ENCODE results near the gene THUMPD3. TPM values are rescaled to one million over a fixed set of nuclear protein-coding genes. Genes with fewer than 3 reads are reported as not detected.
A peak's percentile ranks its signal among the peaks of the same experiment; 100 is the strongest.

THUMPD3 gene
- total and polyA plus RNA-seq, 4 donors = 16.9 to 26.2 (median 23.2) TPM

GRCh38 chr3:9414826-9415225 is 52.0 kb downstream of the THUMPD3 start:
- H3K27ac ChIP-seq (ENCODE audit: low read depth in 1 of 2, low read length in 2 of 2) = no peak overlapping the region
- H3K4me3 ChIP-seq (ENCODE audit: low read length in 2 of 2) = no peak overlapping the region
- H3K36me3 ChIP-seq (ENCODE audit: control insufficient read depth in 1 of 2, insufficient read depth in 2 of 2, low read length in 1 of 2) = no peaks in the 10 kb centered on the region
- DNase-seq = no peak
- no peak for ATAC-seq (ENCODE audit: low FRiP score)
- H3K27me3 ChIP-seq (ENCODE audit: control insufficient read depth in 1 of 2, insufficient read depth in 2 of 2, low read length in 1 of 2) = no peaks in the 10 kb centered on the region
- intact Hi-C loops (cut with DNase I) = no loop called here
- peaks cover 2 to 10% of the 10 kb centered on the region in 2 donors for H3K4me1 ChIP-seq (ENCODE audit: control insufficient read depth in 1 of 2, insufficient read depth in 2 of 2, low read length in 2 of 2)
- H3K9me3 ChIP-seq (ENCODE audit: control insufficient read depth, low read length) = no peaks in the 10 kb centered on the region

GRCh38 chr3:9415485-9416138 is 52.8 kb downstream of the THUMPD3 start:
- Histone ChIP-seq H3K27ac (ENCODE audit: low read depth in 1 of 2, low read length in 2 of 2) (no peak overlapping the region), H3K4me1 (ENCODE audit: control insufficient read depth in 1 of 2, insufficient read depth in 2 of 2, low read length in 2 of 2) (peaks cover 2 to 10% of the 10 kb centered on the region in 2 donors), H3K36me3 (ENCODE audit: control insufficient read depth in 1 of 2, insufficient read depth in 2 of 2, low read length in 1 of 2) (no peaks in the 10 kb centered on the region), H3K9me3 (ENCODE audit: control insufficient read depth, low read length) (no peaks in the 10 kb centered on the region), H3K4me3 (ENCODE audit: low read length in 2 of 2) (no peak overlapping the region), H3K27me3 (ENCODE audit: control insufficient read depth in 1 of 2, insufficient read depth in 2 of 2, low read length in 1 of 2) (no peaks in the 10 kb centered on the region)
- WGBS, 2 donors = 87 to 89% methylated on average over 6 of the region's 6 CpGs
- intact Hi-C loops (cut with DNase I) = no loop called here
- DNase-seq (no peak), ATAC-seq (ENCODE audit: low FRiP score) (no peak)

GRCh38 chr3:9416139-9416780 is 53.4 kb downstream of the THUMPD3 start:
- Histone ChIP-seq H3K9me3 (ENCODE audit: control insufficient read depth, low read length) (no peaks in the 10 kb centered on the region), H3K36me3 (ENCODE audit: control insufficient read depth in 1 of 2, insufficient read depth in 2 of 2, low read length in 1 of 2) (no peaks in the 10 kb centered on the region), H3K4me1 (ENCODE audit: control insufficient read depth in 1 of 2, insufficient read depth in 2 of 2, low read length in 2 of 2) (peaks cover 2 to 10% of the 10 kb centered on the region in 2 donors), H3K27ac (ENCODE audit: low read depth in 1 of 2, low read length in 2 of 2) (no peak overlapping the region), H3K4me3 (ENCODE audit: low read length in 2 of 2) (no peak overlapping the region), H3K27me3 (ENCODE audit: control insufficient read depth in 1 of 2, insufficient read depth in 2 of 2, low read length in 1 of 2) (no peaks in the 10 kb centered on the region)
- DNase-seq (no peak), ATAC-seq (ENCODE audit: low FRiP score) (no peak)
- intact Hi-C loops (cut with DNase I) = no loop called here
- 45 to 50% methylated on average over 3 of the region's 3 CpGs for WGBS, 2 donors

GRCh38 chr3:9420850-9421549 is 58.1 kb downstream of the THUMPD3 start:
- intact Hi-C loops (cut with DNase I) = loop anchor here (5.0 to 10.0 kb wide), 3 partner anchors 34 to 69 kb away; partner anchors contain the start of gene THUMPD3 (in 1 of the 2)
- H3K27ac ChIP-seq (ENCODE audit: low read depth in 1 of 2, low read length in 2 of 2) = no peak overlapping the region
- no peak for ATAC-seq (ENCODE audit: low FRiP score)
- DNase-seq = no peak
- WGBS, 2 donors = 86 to 89% methylated on average over 2 of the region's 2 CpGs
- H3K36me3 ChIP-seq (ENCODE audit: control insufficient read depth in 1 of 2, insufficient read depth in 2 of 2, low read length in 1 of 2) = no peaks in the 10 kb centered on the region
- H3K9me3 ChIP-seq (ENCODE audit: control insufficient read depth, low read length) = no peaks in the 10 kb centered on the region
- no peaks in the 10 kb centered on the region for H3K27me3 ChIP-seq (ENCODE audit: control insufficient read depth in 1 of 2, insufficient read depth in 2 of 2, low read length in 1 of 2)
- peaks cover 1 to 6% of the 10 kb centered on the region in 2 donors for H3K4me1 ChIP-seq (ENCODE audit: control insufficient read depth in 1 of 2, insufficient read depth in 2 of 2, low read length in 2 of 2)
- no peak overlapping the region for H3K4me3 ChIP-seq (ENCODE audit: low read length in 2 of 2)

- DNase-seq (peak in 1 of 2 donors; percentile 74), ATAC-seq (ENCODE audit: low FRiP score) (peak; percentile 93)
- H3K9me3 ChIP-seq (ENCODE audit: control insufficient read depth, low read length) = no peaks in the 10 kb centered on the region
- H3K27me3 ChIP-seq (ENCODE audit: control insufficient read depth in 1 of 2, insufficient read depth in 2 of 2, low read length in 1 of 2) = no peaks in the 10 kb centered on the region
- WGBS, 2 donors = 2 to 5% methylated on average over 5 of the region's 5 CpGs
- intact Hi-C loops (cut with DNase I) = loop anchor here (2.0 to 10.0 kb wide), 4 partner anchors 24 to 71 kb away; partner anchors contain the start of gene THUMPD3 (in 1 of the 2)
- H3K4me3 ChIP-seq (ENCODE audit: low read length in 2 of 2) = no peak overlapping the region
- peaks cover 1 to 3% of the 10 kb centered on the region in 2 donors for H3K4me1 ChIP-seq (ENCODE audit: control insufficient read depth in 1 of 2, insufficient read depth in 2 of 2, low read length in 2 of 2)
- H3K27ac ChIP-seq (ENCODE audit: low read depth in 1 of 2, low read length in 2 of 2) = peak overlapping the region; percentile 19 to 86
- peaks cover 0 to 2% of the 10 kb centered on the region in 2 donors for H3K36me3 ChIP-seq (ENCODE audit: control insufficient read depth in 1 of 2, insufficient read depth in 2 of 2, low read length in 1 of 2)
Observed at GRCh38 chr3:9422712-9423424, 60.0 kb downstream of the THUMPD3 start.

- Histone ChIP-seq H3K36me3 (ENCODE audit: control insufficient read depth in 1 of 2, insufficient read depth in 2 of 2, low read length in 1 of 2) (peaks cover 3 to 7% of the 10 kb centered on the region in 2 donors), H3K9me3 (ENCODE audit: control insufficient read depth, low read length) (no peaks in the 10 kb centered on the region), H3K4me1 (ENCODE audit: control insufficient read depth in 1 of 2, insufficient read depth in 2 of 2, low read length in 2 of 2) (no peaks in the 10 kb centered on the region), H3K27me3 (ENCODE audit: control insufficient read depth in 1 of 2, insufficient read depth in 2 of 2, low read length in 1 of 2) (no peaks in the 10 kb centered on the region), H3K4me3 (ENCODE audit: low read length in 2 of 2) (no peak overlapping the region), H3K27ac (ENCODE audit: low read depth in 1 of 2, low read length in 2 of 2) (no peak overlapping the region)
- ATAC-seq (ENCODE audit: low FRiP score) = no peak
- no peak for DNase-seq
- intact Hi-C loops (cut with DNase I) = loop anchor here in 1 of 2 donors (10.0 kb wide), 1 partner anchor 64 kb away; the partner anchor contains the start of gene THUMPD3
Observed at GRCh38 chr3:9428411-9428810, 65.6 kb downstream of the THUMPD3 start.

- Histone ChIP-seq H3K27me3 (ENCODE audit: control insufficient read depth in 1 of 2, insufficient read depth in 2 of 2, low read length in 1 of 2) (no peaks in the 10 kb centered on the region), H3K36me3 (ENCODE audit: control insufficient read depth in 1 of 2, insufficient read depth in 2 of 2, low read length in 1 of 2) (peaks cover 14 to 17% of the 10 kb centered on the region in 2 donors), H3K4me3 (ENCODE audit: low read length in 2 of 2) (no peak overlapping the region), H3K4me1 (ENCODE audit: control insufficient read depth in 1 of 2, insufficient read depth in 2 of 2, low read length in 2 of 2) (no peaks in the 10 kb centered on the region), H3K27ac (ENCODE audit: low read depth in 1 of 2, low read length in 2 of 2) (no peak overlapping the region), H3K9me3 (ENCODE audit: control insufficient read depth, low read length) (no peaks in the 10 kb centered on the region)
- ATAC-seq (ENCODE audit: low FRiP score) (no peak), DNase-seq (no peak)
- intact Hi-C loops (cut with DNase I) = loop anchor here in 1 of 2 donors (5.0 kb wide), 2 partner anchors 42 to 43 kb away; no protein-coding TSS in a partner anchor
- 83 to 88% methylated on average over 3 of the region's 3 CpGs for WGBS, 2 donors
Observed at GRCh38 chr3:9430733-9431132, 67.9 kb downstream of the THUMPD3 start.
